CD8-positive, alpha-beta memory T cell (primary cell): ENCODE measurements around the gene STK35. TPM values are rescaled to one million over a fixed set of nuclear protein-coding genes. Genes with fewer than 3 reads are reported as not detected.
A peak's percentile ranks its signal among the peaks of the same experiment; 100 is the strongest.

Source experiments
- CTCF ChIA-PET: fragments of 350-600 bp; sonication (Branson Sonifier 250); formaldehyde crosslinking; loops from one replicate; lab custom pipeline; 2021; ENCODE audit warnings: antibody characterized with exemption; lab: Charles Lee
- POLR2A ChIA-PET: fragments of 350-600 bp; sonication (Branson Sonifier 250); formaldehyde crosslinking; loops from one replicate; lab custom pipeline; 2021; ENCODE audit warnings: antibody characterized with exemption; lab: Charles Lee
- DNase-seq, 5 donors: peaks; one replicate each; pipeline versions ENCODE4 v3.0.0 to v3.0.0-alpha.2; 2020 to 2022; ENCODE audit warnings: mixed read lengths in 1 of 5
- H3K27ac ChIP-seq: one replicate; pipeline ENCODE4 v1.7.0; 2013; ENCODE audit warnings: low read depth, mild to moderate bottlenecking, low read length, moderate library complexity
- H3K27me3 ChIP-seq: 2 replicates; pipeline ENCODE4 v1.7.0; 2013; ENCODE audit warnings: low read length, mild to moderate bottlenecking; ENCODE audit not compliant: insufficient read depth, poor library complexity, severe bottlenecking
- H3K36me3 ChIP-seq: 2 replicates; pipeline ENCODE4 v1.7.0; 2013; ENCODE audit warnings: mild to moderate bottlenecking, low read length, moderate library complexity; ENCODE audit not compliant: insufficient read depth
- H3K4me1 ChIP-seq: 2 replicates; pipeline ENCODE4 v1.7.0; 2013; ENCODE audit warnings: mild to moderate bottlenecking, low read length, moderate library complexity; ENCODE audit not compliant: insufficient read depth
- H3K4me3 ChIP-seq: 2 replicates; pipeline ENCODE4 v1.7.0; 2013; ENCODE audit warnings: mild to moderate bottlenecking, low read length
- H3K9me3 ChIP-seq: 2 replicates; pipeline ENCODE4 v1.7.0; 2013; ENCODE audit warnings: mild to moderate bottlenecking, low read length
- H3K27ac Mint-ChIP-seq, 8 donors: one replicate each; pipeline ENCODE4 v1.8.0; 2020 to 2021; ENCODE audit warnings: mixed read lengths in 8 of 8, mild to moderate bottlenecking in 6 of 8, inconsistent platforms in 3 of 8, moderate library complexity in 3 of 8
- H3K27me3 Mint-ChIP-seq, 2 donors: one replicate each; pipeline ENCODE4 v1.8.0; 2020 to 2021; ENCODE audit warnings: mixed read lengths in 2 of 2, mild to moderate bottlenecking in 1 of 2, moderate library complexity in 1 of 2
- H3K36me3 Mint-ChIP-seq, 3 donors: one replicate each; pipeline ENCODE4 v1.8.0; 2020 to 2021; ENCODE audit warnings: mixed read lengths in 3 of 3, inconsistent platforms in 1 of 3, mild to moderate bottlenecking in 1 of 3
- H3K4me1 Mint-ChIP-seq, 3 donors: one replicate each; pipeline ENCODE4 v1.8.0; 2020 to 2021; ENCODE audit warnings: mixed read lengths in 3 of 3, inconsistent platforms in 1 of 3, mild to moderate bottlenecking in 1 of 3
- H3K4me3 Mint-ChIP-seq, 7 donors: one replicate each; pipeline ENCODE4 v1.8.0; 2020 to 2021; ENCODE audit warnings: mixed read lengths in 7 of 7, mild to moderate bottlenecking in 6 of 7, moderate library complexity in 4 of 7, inconsistent platforms in 2 of 7
- H3K9me3 Mint-ChIP-seq, 5 donors: one replicate each; pipeline ENCODE4 v1.8.0; 2020 to 2022; ENCODE audit warnings: mixed read lengths in 5 of 5, mild to moderate bottlenecking in 3 of 5, moderate library complexity in 2 of 5, inconsistent platforms in 1 of 5
- polyA plus RNA-seq: library from polyadenylated mRNA; unstranded; fragments of 300-500 nt; fragmentation: Illumina TruSeq; gene quantifications from one replicate; pipeline ENCODE4 v1.2.3, GENCODE V29; 2021
- total RNA-seq, 2 experiments: library from RNA; stranded (reverse); gene quantifications; one replicate each; pipeline ENCODE4 v1.2.3, GENCODE V29; 2021

Gene STK35
- total and polyA plus RNA-seq, 3 experiments from 2014 or later: 5.5 to 21.4 (median 21.1) TPM

DNA sequence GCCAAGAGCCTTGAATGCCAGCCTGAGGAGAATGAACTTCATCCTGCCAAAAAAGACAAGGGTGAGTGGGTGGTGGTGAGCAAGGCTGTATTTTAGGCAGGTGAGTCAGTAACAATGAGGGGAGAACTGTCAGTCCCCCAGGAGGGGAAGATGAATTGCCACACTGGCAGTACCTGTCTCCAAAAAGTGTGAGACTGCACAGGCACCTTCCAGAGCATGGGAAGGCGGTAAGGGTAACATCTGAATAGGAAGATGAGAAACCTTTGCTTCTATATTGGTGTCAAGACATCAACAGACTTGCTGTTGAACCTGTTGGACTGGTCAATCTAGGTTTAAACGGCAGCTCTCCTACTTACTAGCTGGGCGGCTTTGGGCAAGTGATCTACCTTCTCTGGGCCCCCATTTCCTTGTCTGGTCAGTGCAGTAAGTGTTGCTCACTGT lies 30.9 kb downstream of the STK35 start:
- H3K4me3 ChIP-seq: no peak overlapping the region
- H3K4me1 Mint-ChIP-seq: peaks cover 51 to 70% (median 63%) of the 10 kb centered on the region in 3 donors
- H3K4me3 Mint-ChIP-seq: peak overlapping the region in 1 of 7 donors; percentile 45
- peak overlapping the region in 1 of 8 donors; percentile 68 for H3K27ac Mint-ChIP-seq
- ChIA-PET CTCF (no interaction called here), POLR2A (no interaction called here)
- no peaks in the 10 kb centered on the region for H3K9me3 ChIP-seq
- no peaks in the 10 kb centered on the region for H3K36me3 ChIP-seq
- H3K9me3 Mint-ChIP-seq: no peaks in the 10 kb centered on the region
- no peak for DNase-seq
- peaks cover 5% of the 10 kb centered on the region for H3K4me1 ChIP-seq
- no peaks in the 10 kb centered on the region for H3K27me3 Mint-ChIP-seq
- peaks cover 0 to 36% (median 2%) of the 10 kb centered on the region in 3 donors for H3K36me3 Mint-ChIP-seq
- H3K27me3 ChIP-seq: no peaks in the 10 kb centered on the region
- H3K27ac ChIP-seq: no peak overlapping the region

- Histone ChIP-seq H3K4me3 (no peak overlapping the region), H3K4me1 (no peaks in the 10 kb centered on the region), H3K36me3 (no peaks in the 10 kb centered on the region), H3K27me3 (no peaks in the 10 kb centered on the region), H3K9me3 (no peaks in the 10 kb centered on the region), H3K27ac (no peak overlapping the region)
- Mint-ChIP-seq H3K9me3 (no peaks in the 10 kb centered on the region), H3K4me3 (no peak overlapping the region), H3K27ac (peak overlapping the region in 2 of 8 donors; percentile 18 to 47), H3K4me1 (peaks cover 47 to 67% (median 60%) of the 10 kb centered on the region in 3 donors), H3K36me3 (peaks cover 0 to 27% (median 4%) of the 10 kb centered on the region in 3 donors), H3K27me3 (no peaks in the 10 kb centered on the region)
- no peak for DNase-seq
- ChIA-PET CTCF (interaction anchor here (0.7 kb wide), 1 partner anchor 45 kb away, joined by 3 read pairs; no protein-coding TSS in a partner anchor), POLR2A (no interaction called here)
These were observed 31.9 kb downstream of the STK35 start for GRCh38 chr20:2133318-2134183.

DNA sequence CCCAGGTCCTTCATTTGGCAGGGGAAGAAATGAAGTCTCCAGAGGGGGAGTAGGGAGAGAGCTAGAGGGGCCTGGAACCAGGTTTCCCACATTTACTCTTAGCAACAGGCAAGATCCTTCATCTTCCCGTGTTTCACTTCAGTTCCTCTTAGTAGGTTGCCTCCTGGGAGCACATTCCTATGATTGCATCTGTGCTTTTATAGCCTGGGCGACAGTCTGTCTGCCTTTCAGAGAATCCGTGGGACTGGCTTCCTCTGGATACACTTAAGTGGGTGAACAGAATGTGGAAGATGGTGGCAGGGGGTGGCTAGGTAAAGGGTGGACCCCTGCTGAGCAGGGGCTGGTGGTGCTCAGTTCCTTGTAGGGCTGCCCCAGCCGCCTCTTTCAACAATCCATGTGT lies 33.4 kb downstream of the STK35 start:
- Mint-ChIP-seq H3K4me1 (peaks cover 40 to 69% (median 59%) of the 10 kb centered on the region in 3 donors), H3K36me3 (peaks cover 0 to 28% (median 4%) of the 10 kb centered on the region in 3 donors), H3K4me3 (no peak overlapping the region), H3K9me3 (no peaks in the 10 kb centered on the region), H3K27ac (no peak overlapping the region), H3K27me3 (no peaks in the 10 kb centered on the region)
- H3K9me3 ChIP-seq: no peaks in the 10 kb centered on the region
- H3K4me3 ChIP-seq: no peak overlapping the region
- H3K27ac ChIP-seq: no peak overlapping the region
- ChIA-PET CTCF (no interaction called here), POLR2A (no interaction called here)
- no peaks in the 10 kb centered on the region for H3K36me3 ChIP-seq
- no peaks in the 10 kb centered on the region for H3K27me3 ChIP-seq
- DNase-seq: no peak
- H3K4me1 ChIP-seq: no peaks in the 10 kb centered on the region

DNA sequence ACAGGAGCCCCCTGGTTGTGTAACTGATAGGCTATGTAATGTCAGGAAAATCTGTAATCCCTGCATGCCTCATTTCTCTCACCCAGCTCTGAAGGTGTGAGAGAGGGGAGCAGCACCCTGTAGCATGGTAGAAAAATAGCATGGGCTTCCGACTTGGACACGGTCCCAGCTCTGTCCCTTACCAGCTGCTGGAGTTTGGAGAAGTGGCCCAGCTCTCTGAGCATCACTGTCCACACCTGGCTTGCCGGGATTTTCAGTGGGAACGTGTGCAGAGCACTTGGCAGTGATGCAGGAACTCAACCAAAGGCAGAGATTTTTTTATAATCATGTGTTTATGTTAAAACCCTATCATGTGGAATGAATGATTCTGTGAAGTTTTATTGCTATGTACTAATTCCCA lies 34.6 kb downstream of the STK35 start:
- H3K9me3 ChIP-seq: no peaks in the 10 kb centered on the region
- H3K4me1 ChIP-seq: no peaks in the 10 kb centered on the region
- peaks cover 0 to 28% (median 4%) of the 10 kb centered on the region in 3 donors for H3K36me3 Mint-ChIP-seq
- CTCF ChIA-PET: no interaction called here
- H3K4me3 Mint-ChIP-seq: no peak overlapping the region
- H3K27ac Mint-ChIP-seq: peak overlapping the region in 1 of 8 donors; percentile 33
- POLR2A ChIA-PET: no interaction called here
- H3K27me3 Mint-ChIP-seq: no peaks in the 10 kb centered on the region
- peaks cover 33 to 56% (median 52%) of the 10 kb centered on the region in 3 donors for H3K4me1 Mint-ChIP-seq
- H3K27me3 ChIP-seq: no peaks in the 10 kb centered on the region
- no peak overlapping the region for H3K27ac ChIP-seq
- H3K36me3 ChIP-seq: no peaks in the 10 kb centered on the region
- no peak overlapping the region for H3K4me3 ChIP-seq
- no peak for DNase-seq
- no peaks in the 10 kb centered on the region for H3K9me3 Mint-ChIP-seq

- H3K9me3 Mint-ChIP-seq: no peaks in the 10 kb centered on the region
- CTCF ChIA-PET: no interaction called here
- Histone ChIP-seq H3K36me3 (no peaks in the 10 kb centered on the region), H3K27ac (no peak overlapping the region), H3K4me3 (no peak overlapping the region), H3K27me3 (no peaks in the 10 kb centered on the region), H3K4me1 (no peaks in the 10 kb centered on the region), H3K9me3 (no peaks in the 10 kb centered on the region)
- peaks cover 0 to 28% (median 4%) of the 10 kb centered on the region in 3 donors for H3K36me3 Mint-ChIP-seq
- no peak overlapping the region for H3K4me3 Mint-ChIP-seq
- H3K27me3 Mint-ChIP-seq: no peaks in the 10 kb centered on the region
- POLR2A ChIA-PET: no interaction called here
- H3K4me1 Mint-ChIP-seq: peaks cover 27 to 46% (median 43%) of the 10 kb centered on the region in 3 donors
- H3K27ac Mint-ChIP-seq: peak overlapping the region in 1 of 8 donors; percentile 53
- DNase-seq: no peak
These were observed 36.0 kb downstream of the STK35 start for GRCh38 chr20:2137552-2138201.

DNA sequence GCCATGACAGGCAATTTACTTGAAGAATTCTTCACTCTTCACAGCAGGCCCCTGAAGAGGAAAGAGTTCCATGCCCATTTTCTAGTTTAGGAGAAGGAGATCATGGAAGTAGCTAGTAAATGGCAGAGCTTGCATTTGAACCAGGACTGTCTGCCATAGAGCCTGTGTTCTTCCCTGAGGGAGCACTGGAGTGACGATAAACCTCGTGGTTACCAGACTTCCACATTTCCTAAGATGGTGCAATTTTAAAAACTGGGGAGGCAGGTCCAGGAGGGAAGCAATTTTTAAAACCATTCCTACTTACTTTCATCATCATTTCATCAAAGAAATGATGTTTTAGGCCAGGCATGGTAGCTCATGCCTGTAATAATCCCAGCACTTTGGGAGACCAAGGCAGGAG lies 36.8 kb downstream of the STK35 start:
- H3K9me3 Mint-ChIP-seq: no peaks in the 10 kb centered on the region
- peaks cover 22 to 40% (median 36%) of the 10 kb centered on the region in 3 donors for H3K4me1 Mint-ChIP-seq
- Histone ChIP-seq H3K36me3 (no peaks in the 10 kb centered on the region), H3K4me3 (no peak overlapping the region), H3K27me3 (no peaks in the 10 kb centered on the region), H3K27ac (no peak overlapping the region), H3K9me3 (no peaks in the 10 kb centered on the region), H3K4me1 (no peaks in the 10 kb centered on the region)
- peaks cover 0 to 35% (median 4%) of the 10 kb centered on the region in 3 donors for H3K36me3 Mint-ChIP-seq
- DNase-seq: no peak
- H3K27me3 Mint-ChIP-seq: no peaks in the 10 kb centered on the region
- H3K27ac Mint-ChIP-seq: peak overlapping the region in 2 of 8 donors; percentile 18 to 36
- no peak overlapping the region for H3K4me3 Mint-ChIP-seq
- ChIA-PET POLR2A (no interaction called here), CTCF (no interaction called here)

DNA sequence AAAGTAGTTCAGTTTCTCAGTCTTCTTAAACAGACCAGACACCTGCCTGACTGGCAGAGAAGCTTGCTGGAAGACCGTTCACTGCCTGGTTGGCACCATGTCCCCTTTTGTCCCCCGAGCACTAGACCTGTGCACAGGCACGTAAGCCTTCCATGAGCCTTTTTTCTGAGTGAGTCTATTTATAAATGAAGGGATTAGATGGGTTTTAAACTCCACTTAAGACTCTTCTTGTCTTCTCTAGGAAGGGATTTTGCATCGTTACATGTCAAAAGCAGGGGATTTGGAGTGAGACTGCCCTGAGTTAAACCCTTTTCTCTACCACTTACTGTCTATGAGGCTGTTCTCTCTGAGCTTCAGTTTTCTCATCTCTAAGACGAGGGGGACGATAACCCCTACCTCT lies 37.6 kb downstream of the STK35 start:
- no peak for DNase-seq
- H3K27ac ChIP-seq: no peak overlapping the region
- H3K4me3 Mint-ChIP-seq: no peak overlapping the region
- peaks cover 22 to 36% (median 36%) of the 10 kb centered on the region in 3 donors for H3K4me1 Mint-ChIP-seq
- ChIA-PET POLR2A (no interaction called here), CTCF (interaction anchor here (1.7 kb wide), 1 partner anchor 15 kb away, joined by 5 read pairs; no protein-coding TSS in a partner anchor)
- H3K9me3 ChIP-seq: no peaks in the 10 kb centered on the region
- peaks cover 0 to 43% (median 8%) of the 10 kb centered on the region in 3 donors for H3K36me3 Mint-ChIP-seq
- no peak overlapping the region for H3K4me3 ChIP-seq
- H3K27me3 Mint-ChIP-seq: no peaks in the 10 kb centered on the region
- no peaks in the 10 kb centered on the region for H3K27me3 ChIP-seq
- no peaks in the 10 kb centered on the region for H3K9me3 Mint-ChIP-seq
- H3K4me1 ChIP-seq: no peaks in the 10 kb centered on the region
- H3K36me3 ChIP-seq: peaks cover 3% of the 10 kb centered on the region
- H3K27ac Mint-ChIP-seq: peak overlapping the region in 2 of 8 donors; percentile 0 to 57

DNA sequence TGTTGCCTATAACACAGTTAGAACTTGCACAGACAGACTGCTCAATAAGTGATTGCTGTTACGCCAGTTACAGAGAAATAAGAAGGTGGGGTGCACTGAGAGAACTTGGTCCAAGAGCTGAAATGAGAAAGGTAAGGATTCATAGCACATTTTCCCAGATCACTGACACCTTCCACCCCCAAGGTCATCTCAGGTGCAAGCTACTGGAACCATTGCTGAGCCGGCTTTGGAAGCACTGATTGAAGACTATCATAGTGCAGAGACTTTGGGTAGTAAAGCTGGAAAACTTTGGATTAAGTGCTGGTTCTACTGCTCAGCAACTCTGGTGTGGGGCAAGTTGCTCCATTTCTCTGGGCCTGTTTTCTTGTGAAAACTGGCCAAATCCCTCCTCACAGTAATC lies 38.1 kb downstream of the STK35 start:
- peaks cover 21 to 36% (median 36%) of the 10 kb centered on the region in 3 donors for H3K4me1 Mint-ChIP-seq
- H3K27me3 ChIP-seq: no peaks in the 10 kb centered on the region
- H3K36me3 Mint-ChIP-seq: peaks cover 0 to 47% (median 8%) of the 10 kb centered on the region in 3 donors
- no peak overlapping the region for H3K27ac ChIP-seq
- no peaks in the 10 kb centered on the region for H3K9me3 Mint-ChIP-seq
- H3K36me3 ChIP-seq: peaks cover 7% of the 10 kb centered on the region
- POLR2A ChIA-PET: no interaction called here
- CTCF ChIA-PET: interaction anchor here (1.7 kb wide), 1 partner anchor 15 kb away, joined by 5 read pairs; no protein-coding TSS in a partner anchor
- H3K27me3 Mint-ChIP-seq: no peaks in the 10 kb centered on the region
- no peak overlapping the region for H3K4me3 ChIP-seq
- H3K4me1 ChIP-seq: no peaks in the 10 kb centered on the region
- no peaks in the 10 kb centered on the region for H3K9me3 ChIP-seq
- DNase-seq: no peak
- H3K27ac Mint-ChIP-seq: no peak overlapping the region
- H3K4me3 Mint-ChIP-seq: no peak overlapping the region
